GM23248 (cell line): ENCODE data around the gene MLLT10.

ENCODE experiments used
- EZH2 ChIP-seq: fragments of 200-600 bp; sonication (generic); IDR thresholded peaks from 2 replicates; pipeline ENCODE4 v1.6.1; 2018; ENCODE audit warnings: antibody characterized with exemption, mild to moderate bottlenecking; ENCODE audit not compliant: insufficient read depth, poor library complexity, severe bottlenecking
- EZH2phosphoT487 ChIP-seq: fragments of 200-600 bp; sonication (generic); IDR thresholded peaks from 2 replicates; pipeline ENCODE4 v1.6.1; 2018; ENCODE audit warnings: antibody characterized with exemption, moderate library complexity, mild to moderate bottlenecking, low read depth; ENCODE audit not compliant: insufficient read depth

GRCh38 chr10:21712975-21713374 lies 178.9 kb downstream of the MLLT10 start:
- TF ChIP-seq EZH2 (no peak), EZH2phosphoT487 (no peak)
